Right lobe of liver (tissue), 4 donors: ENCODE measurements around the gene MMD2.

ENCODE experiments used
- POLR2A ChIP-seq: fragments of 450-650 bp; IDR thresholded peaks from one replicate; pipeline ENCODE4 v1.6.1; 2017; ENCODE audit warnings: antibody characterized with exemption, mild to moderate bottlenecking
- TF ChIP-seq, protein P1 (sequence below), 4 donors: fragments of 200-600 bp in 3 of 4; fragments of 450-650 bp in 1 of 4; IDR thresholded peaks; one replicate each; pipeline versions ENCODE4 v1.5.1 to v1.8.0; 2016 to 2022; ENCODE audit warnings: antibody characterized with exemption in 4 of 4, mild to moderate bottlenecking in 2 of 4
- donor health status: DM: no; HTN: no; CAD: no.
- donor health status: DM: no; HTN: no; CAD: no.
- donor health status: DM: no; HTN: yes; CAD: no.

DNA sequence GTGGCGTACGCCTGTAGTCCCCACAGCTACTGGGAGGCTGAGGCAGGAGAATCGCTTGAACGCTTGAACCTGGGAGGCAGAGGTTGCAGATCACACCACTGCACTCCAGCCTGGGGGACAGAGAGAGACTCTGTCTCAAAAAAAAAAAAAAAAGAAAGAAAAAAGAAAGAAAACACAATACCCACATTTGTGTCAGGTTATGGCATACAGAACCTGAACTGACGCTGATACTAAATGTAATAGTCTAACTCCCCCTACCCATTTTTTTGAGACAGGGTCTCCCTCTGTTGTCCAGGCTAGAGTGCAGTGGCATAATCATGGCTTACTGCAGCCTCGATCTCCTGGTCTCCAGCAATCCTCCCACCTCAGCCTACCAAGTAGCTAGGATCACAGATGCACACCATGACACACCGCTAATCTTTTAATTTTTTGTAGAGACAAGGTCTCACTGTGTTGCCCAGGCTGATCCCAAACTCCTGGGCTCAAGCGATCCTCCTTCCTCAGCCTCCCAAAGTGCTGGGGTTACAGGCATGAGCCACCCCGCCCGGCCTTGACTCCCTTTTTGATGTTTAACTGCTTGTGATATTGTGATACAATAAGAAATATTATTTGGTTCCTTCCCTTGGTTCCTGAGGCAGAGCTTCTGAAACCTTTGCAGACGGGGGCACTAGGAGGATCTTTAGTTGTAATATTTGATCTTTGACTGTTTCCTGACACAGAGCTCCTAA is 6.5 kb upstream of the MMD2 start:
- TF ChIP-seq, protein P1, sequence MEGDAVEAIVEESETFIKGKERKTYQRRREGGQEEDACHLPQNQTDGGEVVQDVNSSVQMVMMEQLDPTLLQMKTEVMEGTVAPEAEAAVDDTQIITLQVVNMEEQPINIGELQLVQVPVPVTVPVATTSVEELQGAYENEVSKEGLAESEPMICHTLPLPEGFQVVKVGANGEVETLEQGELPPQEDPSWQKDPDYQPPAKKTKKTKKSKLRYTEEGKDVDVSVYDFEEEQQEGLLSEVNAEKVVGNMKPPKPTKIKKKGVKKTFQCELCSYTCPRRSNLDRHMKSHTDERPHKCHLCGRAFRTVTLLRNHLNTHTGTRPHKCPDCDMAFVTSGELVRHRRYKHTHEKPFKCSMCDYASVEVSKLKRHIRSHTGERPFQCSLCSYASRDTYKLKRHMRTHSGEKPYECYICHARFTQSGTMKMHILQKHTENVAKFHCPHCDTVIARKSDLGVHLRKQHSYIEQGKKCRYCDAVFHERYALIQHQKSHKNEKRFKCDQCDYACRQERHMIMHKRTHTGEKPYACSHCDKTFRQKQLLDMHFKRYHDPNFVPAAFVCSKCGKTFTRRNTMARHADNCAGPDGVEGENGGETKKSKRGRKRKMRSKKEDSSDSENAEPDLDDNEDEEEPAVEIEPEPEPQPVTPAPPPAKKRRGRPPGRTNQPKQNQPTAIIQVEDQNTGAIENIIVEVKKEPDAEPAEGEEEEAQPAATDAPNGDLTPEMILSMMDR (IDR thresholded peaks at IDR 0.05) = no peak
- TF ChIP-seq POLR2A = no peak
